ENCODE results near the gene FILIP1. TPM values are rescaled to one million over a fixed set of nuclear protein-coding genes. Genes with fewer than 3 reads are reported as not detected.

FILIP1 gene, protein sequence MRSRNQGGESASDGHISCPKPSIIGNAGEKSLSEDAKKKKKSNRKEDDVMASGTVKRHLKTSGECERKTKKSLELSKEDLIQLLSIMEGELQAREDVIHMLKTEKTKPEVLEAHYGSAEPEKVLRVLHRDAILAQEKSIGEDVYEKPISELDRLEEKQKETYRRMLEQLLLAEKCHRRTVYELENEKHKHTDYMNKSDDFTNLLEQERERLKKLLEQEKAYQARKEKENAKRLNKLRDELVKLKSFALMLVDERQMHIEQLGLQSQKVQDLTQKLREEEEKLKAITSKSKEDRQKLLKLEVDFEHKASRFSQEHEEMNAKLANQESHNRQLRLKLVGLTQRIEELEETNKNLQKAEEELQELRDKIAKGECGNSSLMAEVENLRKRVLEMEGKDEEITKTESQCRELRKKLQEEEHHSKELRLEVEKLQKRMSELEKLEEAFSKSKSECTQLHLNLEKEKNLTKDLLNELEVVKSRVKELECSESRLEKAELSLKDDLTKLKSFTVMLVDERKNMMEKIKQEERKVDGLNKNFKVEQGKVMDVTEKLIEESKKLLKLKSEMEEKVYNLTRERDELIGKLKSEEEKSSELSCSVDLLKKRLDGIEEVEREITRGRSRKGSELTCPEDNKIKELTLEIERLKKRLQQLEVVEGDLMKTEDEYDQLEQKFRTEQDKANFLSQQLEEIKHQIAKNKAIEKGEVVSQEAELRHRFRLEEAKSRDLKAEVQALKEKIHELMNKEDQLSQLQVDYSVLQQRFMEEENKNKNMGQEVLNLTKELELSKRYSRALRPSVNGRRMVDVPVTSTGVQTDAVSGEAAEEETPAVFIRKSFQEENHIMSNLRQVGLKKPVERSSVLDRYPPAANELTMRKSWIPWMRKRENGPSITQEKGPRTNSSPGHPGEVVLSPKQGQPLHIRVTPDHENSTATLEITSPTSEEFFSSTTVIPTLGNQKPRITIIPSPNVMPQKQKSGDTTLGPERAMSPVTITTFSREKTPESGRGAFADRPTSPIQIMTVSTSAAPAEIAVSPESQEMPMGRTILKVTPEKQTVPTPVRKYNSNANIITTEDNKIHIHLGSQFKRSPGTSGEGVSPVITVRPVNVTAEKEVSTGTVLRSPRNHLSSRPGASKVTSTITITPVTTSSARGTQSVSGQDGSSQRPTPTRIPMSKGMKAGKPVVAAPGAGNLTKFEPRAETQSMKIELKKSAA (N-terminal part only)
- 1 to 10 TPM; 2.2 to 9.3 (median 5.1) TPM for total RNA-seq

- intact Hi-C loops (cut with DNase I), result no loop called here
- 19 to 26% methylated on average over 10 of the region's 10 CpGs for WGBS, 2 donors
- TF ChIP-seq CTCF (IDR thresholded peaks at IDR 0.05) (no peak), POLR2A (IDR thresholded peaks at IDR 0.05) (peak in 1 of 2 donors; percentile 35)
- Histone ChIP-seq H3K4me1 (no peaks in the 10 kb centered on the region), H3K27me3 (no peaks in the 10 kb centered on the region), H3K9me3 (no peaks in the 10 kb centered on the region), H3K4me3 (replicated peaks in 1 of 3) (peak within 1 kb of the TSS in 1 of 3 donors; percentile 12), H3K36me3 (no peaks in the 10 kb centered on the region), H3K27ac (peak within 1 kb of the TSS; percentile 28 to 74 (median 60))
- peak; percentile 25 to 27 for DNase-seq
Measured at GRCh38 chr6:75493400-75494064, at the start of gene FILIP1. TSS of gene FILIP1 (minus strand) at chr6:75493800. CDS start at chr6:75414972, 78,828 bp downstream.

- no peak for TF ChIP-seq POLR2A (IDR thresholded peaks at IDR 0.05)
- TF ChIP-seq CTCF (IDR thresholded peaks at IDR 0.05), result no peak
- WGBS, 2 donors, result 46 to 95% methylated on average over 2 of the region's 2 CpGs
- intact Hi-C loops (cut with DNase I), result no loop called here
Measured at GRCh38 chr6:75543311-75543710, 49.7 kb upstream of the FILIP1 start.

GRCh38 chr6:75539136-75539535, 45.5 kb upstream of the FILIP1 start:
- Histone ChIP-seq H3K4me1 (no peaks in the 10 kb centered on the region), H3K4me3 (replicated peaks in 1 of 3) (no peak overlapping the region), H3K27ac (no peak overlapping the region), H3K9me3 (no peaks in the 10 kb centered on the region), H3K27me3 (no peaks in the 10 kb centered on the region), H3K36me3 (no peaks in the 10 kb centered on the region)
- WGBS, 2 donors, result 76 to 85% methylated on average over 4 of the region's 4 CpGs
- TF ChIP-seq CTCF (IDR thresholded peaks at IDR 0.05) (no peak), POLR2A (IDR thresholded peaks at IDR 0.05) (no peak)
- DNase-seq, result no peak
- intact Hi-C loops (cut with DNase I), result no loop called here

More at GRCh38 chr6:75543311-75543710, 49.7 kb upstream of the FILIP1 start:
- no peaks in the 10 kb centered on the region for H3K4me1 ChIP-seq
- no peaks in the 10 kb centered on the region for H3K9me3 ChIP-seq
- DNase-seq, result no peak
- no peaks in the 10 kb centered on the region for H3K36me3 ChIP-seq
- no peaks in the 10 kb centered on the region for H3K27me3 ChIP-seq
- H3K27ac ChIP-seq, result no peak overlapping the region
- H3K4me3 ChIP-seq (replicated peaks in 1 of 3), result no peak overlapping the region

DNA sequence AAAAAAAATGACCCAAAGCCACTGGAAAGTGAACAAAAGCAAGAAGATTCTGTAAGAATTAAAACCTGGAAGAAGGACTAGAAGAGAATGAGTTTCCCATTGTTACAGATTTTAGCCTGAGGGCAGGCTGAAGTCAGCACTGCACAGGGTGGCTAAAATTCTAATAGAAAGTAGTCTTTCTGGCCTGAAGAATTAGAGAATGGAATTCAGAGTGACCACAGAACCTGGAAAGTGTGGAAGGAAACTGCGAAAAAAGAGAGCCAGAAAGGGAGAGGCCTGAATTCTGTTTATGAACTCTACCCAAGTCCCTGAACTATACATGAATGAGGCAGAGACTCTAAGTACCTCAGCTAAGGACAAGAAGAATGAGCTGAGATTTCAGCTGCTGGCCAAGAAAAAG, 38.9 kb upstream of the FILIP1 start:
- TF ChIP-seq POLR2A (IDR thresholded peaks at IDR 0.05) (no peak), CTCF (IDR thresholded peaks at IDR 0.05) (no peak)
- no peaks in the 10 kb centered on the region for H3K9me3 ChIP-seq
- no peak overlapping the region for H3K27ac ChIP-seq
- H3K4me3 ChIP-seq (replicated peaks in 1 of 3), result no peak overlapping the region
- intact Hi-C loops (cut with DNase I), result no loop called here
- H3K4me1 ChIP-seq, result no peaks in the 10 kb centered on the region
- no peak for DNase-seq
- H3K27me3 ChIP-seq, result no peaks in the 10 kb centered on the region
- no peaks in the 10 kb centered on the region for H3K36me3 ChIP-seq
- WGBS, 2 donors, result 95 to 97% methylated on average over 1 of the region's 1 CpG
